Mucosa of rectum (tissue), 2 donors: ENCODE results near the gene NFE2.

Experiments
- H3K27ac ChIP-seq, 2 donors: one replicate each; pipeline ENCODE4 v1.7.0; 2013; ENCODE audit warnings: inconsistent platforms in 2 of 2, low read depth in 2 of 2, low read length in 2 of 2
- H3K27me3 ChIP-seq, 2 donors: one replicate each; pipeline ENCODE4 v1.7.0; 2013; ENCODE audit warnings: low read length in 2 of 2; ENCODE audit not compliant: control insufficient read depth in 2 of 2, insufficient read depth in 2 of 2
- H3K36me3 ChIP-seq, 2 donors: one replicate each; pipeline ENCODE4 v1.7.0; 2013; ENCODE audit warnings: low read length in 2 of 2; ENCODE audit not compliant: control insufficient read depth in 2 of 2, insufficient read depth in 2 of 2
- H3K4me1 ChIP-seq, 2 donors: one replicate each; pipeline ENCODE4 v1.7.0; 2013; ENCODE audit warnings: low read length in 2 of 2, mild to moderate bottlenecking in 1 of 2; ENCODE audit not compliant: control insufficient read depth in 2 of 2, insufficient read depth in 2 of 2
- H3K4me3 ChIP-seq, 2 donors: one replicate each; pipeline ENCODE4 v1.7.0; 2013; ENCODE audit warnings: low read length in 2 of 2
- H3K9ac ChIP-seq, 2 donors: one replicate each; pipeline ENCODE4 v1.7.0; 2013; ENCODE audit warnings: low read length in 2 of 2, low read depth in 1 of 2, mild to moderate bottlenecking in 1 of 2
- H3K9me3 ChIP-seq, 2 donors: one replicate each; pipeline ENCODE4 v1.7.0; 2013; ENCODE audit warnings: low read length in 2 of 2; ENCODE audit not compliant: control insufficient read depth in 2 of 2
- donor health status: healthy.
- donor health status: Normal muscosa, but diverticular disease.

Gene NFE2

DNA sequence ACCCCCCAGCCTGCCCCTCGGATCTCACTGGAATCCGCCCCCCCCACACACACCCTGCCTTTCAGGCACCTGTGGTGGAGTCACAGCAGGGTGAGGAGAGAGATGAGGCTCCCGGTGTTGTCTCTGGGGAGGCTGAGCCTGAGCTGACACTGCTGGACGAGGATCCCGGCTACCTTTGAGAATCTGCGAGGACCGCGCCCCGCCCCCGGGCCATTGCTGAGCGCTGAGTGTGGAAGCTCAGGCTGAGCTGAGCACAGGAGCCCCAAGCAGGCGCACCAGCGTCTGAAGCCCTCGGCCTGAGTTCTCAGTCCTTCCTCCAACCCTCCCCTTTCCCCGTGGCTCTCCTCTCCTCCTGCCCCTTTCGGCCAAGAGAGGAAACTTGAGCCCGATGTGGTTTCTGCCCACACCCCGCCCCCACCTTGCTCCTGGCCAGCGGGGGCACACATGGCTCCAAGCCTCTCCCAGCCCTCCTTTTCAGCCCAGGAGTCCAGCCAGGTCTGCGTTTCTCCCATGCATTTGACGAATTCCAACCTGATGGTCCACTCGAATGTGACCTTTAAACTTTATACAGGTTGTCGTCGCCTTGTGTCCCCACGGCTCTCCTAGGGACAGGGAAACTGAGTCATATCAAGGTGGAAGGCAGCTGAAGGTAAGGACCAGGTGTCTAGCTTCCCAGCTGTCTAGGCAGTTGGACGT lies at the start of gene NFE2:
TSS of gene NFE2 (minus strand) at position 284 of the 696 bp plus-strand sequence. CDS start 5,767 bp downstream, outside the sequence.
- Histone ChIP-seq H3K36me3 (no peaks in the 10 kb centered on the region), H3K9me3 (no peaks in the 10 kb centered on the region), H3K4me1 (peaks cover 6 to 8% of the 10 kb centered on the region in 2 donors), H3K27me3 (peaks cover 19 to 29% of the 10 kb centered on the region in 2 donors), H3K27ac (peak within 1 kb of the TSS in 1 of 2 donors; percentile 9), H3K9ac (peak within 1 kb of the TSS in 1 of 2 donors; percentile 6), H3K4me3 (peak within 1 kb of the TSS; percentile 30 to 44)

DNA sequence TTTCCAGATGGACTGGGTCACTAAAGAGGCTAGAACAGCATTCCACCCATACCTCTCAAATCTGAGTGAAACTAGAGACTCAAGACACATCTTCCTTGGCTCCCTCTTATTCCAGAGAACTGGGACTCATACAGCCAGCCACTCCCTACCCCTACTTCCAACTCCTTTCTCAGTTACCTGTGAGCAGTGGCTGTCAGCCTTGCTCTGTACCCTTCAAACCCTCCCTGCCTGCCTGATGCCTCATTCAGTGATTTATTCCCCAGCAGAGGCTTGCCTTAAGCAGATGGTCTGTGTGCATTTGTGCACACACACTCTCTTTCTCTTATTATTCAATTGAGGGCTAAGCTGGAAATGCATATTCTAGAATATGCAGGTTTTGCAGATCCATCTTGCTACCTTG lies 48.9 kb upstream of the NFE2 start:
- no peaks in the 10 kb centered on the region for H3K9me3 ChIP-seq
- peaks cover 52 to 59% of the 10 kb centered on the region in 2 donors for H3K36me3 ChIP-seq
- H3K27ac ChIP-seq: no peak overlapping the region
- H3K4me3 ChIP-seq: no peak overlapping the region
- H3K4me1 ChIP-seq: no peaks in the 10 kb centered on the region
- H3K9ac ChIP-seq: no peak overlapping the region
- H3K27me3 ChIP-seq: no peaks in the 10 kb centered on the region

DNA sequence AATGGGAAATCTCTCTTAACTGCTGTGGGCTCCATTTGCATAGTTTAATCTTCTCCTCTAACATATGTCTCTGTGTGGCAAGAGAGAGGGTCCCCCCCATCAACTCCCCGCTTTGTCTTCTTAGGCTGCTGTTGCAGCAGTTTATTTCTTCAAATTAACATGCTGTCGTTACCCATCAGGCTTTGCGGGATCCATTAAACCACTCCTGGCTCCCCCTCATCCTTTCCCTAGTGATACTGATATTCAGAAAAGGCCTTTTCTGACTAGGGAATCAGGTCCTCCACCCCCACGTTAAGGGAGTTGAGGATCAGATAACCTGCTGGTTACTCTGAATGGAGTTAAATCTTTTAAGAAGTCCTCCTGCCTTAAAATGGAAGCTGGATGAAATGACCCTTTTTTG lies 48.2 kb upstream of the NFE2 start:
- H3K27me3 ChIP-seq: no peaks in the 10 kb centered on the region
- H3K27ac ChIP-seq: no peak overlapping the region
- no peak overlapping the region for H3K9ac ChIP-seq
- no peak overlapping the region for H3K4me3 ChIP-seq
- H3K36me3 ChIP-seq: peaks cover 53 to 60% of the 10 kb centered on the region in 2 donors
- H3K4me1 ChIP-seq: no peaks in the 10 kb centered on the region
- no peaks in the 10 kb centered on the region for H3K9me3 ChIP-seq

DNA sequence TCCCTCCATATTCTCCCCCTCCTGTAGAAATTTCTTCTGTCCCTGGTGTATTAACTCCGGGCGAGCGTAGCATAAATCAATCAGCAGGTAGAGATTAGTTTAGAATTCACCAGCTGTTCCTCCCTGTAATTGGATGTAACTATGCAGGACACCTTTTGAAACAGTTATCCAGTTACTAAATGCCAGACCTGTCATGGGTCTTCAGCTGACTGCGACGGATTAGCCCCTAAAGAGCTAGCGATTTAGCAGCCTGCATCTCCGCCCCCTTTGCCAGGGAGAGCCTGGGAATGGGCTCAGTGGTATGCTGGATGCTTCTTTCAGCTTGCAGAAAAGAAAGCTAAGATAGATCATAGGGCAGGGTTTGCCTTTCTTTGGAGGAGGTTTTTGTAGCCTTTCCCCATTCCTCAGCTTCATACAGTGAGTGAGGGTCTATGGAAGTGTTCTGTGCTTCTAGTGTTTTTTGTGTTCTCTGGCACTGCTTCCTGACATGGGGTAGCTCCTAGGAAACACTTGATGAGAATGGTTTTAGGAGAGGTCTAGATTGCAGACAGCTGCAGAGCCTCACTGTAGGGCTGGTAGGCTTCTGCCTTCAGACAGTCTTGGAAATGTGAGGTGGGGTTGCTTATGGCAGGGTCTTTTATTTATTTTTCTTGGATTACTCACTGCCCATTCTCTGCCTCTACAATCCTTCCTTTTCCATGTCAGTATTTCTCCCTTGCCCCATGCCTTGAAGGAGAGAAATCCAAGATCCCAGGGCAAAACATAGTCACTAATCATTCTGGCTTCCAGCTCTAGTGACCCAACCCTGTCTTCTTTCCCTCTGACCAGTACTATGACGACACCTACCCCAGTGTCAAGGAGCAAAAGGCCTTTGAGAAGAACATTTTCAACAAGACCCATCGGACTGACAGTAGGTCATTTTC lies 40.8 kb upstream of the NFE2 start:
- no peaks in the 10 kb centered on the region for H3K27me3 ChIP-seq
- no peak overlapping the region for H3K27ac ChIP-seq
- H3K9ac ChIP-seq: no peak overlapping the region
- peaks cover 0 to 4% of the 10 kb centered on the region in 2 donors for H3K4me1 ChIP-seq
- no peaks in the 10 kb centered on the region for H3K9me3 ChIP-seq
- H3K36me3 ChIP-seq: peaks cover 33 to 45% of the 10 kb centered on the region in 2 donors
- no peak overlapping the region for H3K4me3 ChIP-seq

DNA sequence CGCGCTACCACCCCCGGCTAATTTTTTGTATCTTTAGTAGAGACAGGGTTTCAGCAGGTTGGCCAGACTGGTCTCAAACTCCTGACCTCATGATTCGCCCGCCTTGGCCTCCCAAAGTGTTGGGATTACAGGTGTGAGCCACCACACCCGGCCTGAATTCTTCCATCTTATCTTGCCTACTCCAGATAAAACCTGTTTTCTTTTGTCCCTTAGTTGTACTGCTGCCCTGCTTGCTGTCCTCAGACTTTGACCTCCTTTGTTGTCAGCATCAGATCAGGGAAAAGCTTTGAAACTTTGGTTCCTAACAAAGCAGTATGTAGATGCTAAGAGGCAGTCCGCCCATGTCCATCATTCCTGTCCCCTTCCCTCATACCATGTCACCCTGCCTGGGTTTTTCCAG lies 40.0 kb upstream of the NFE2 start:
- H3K27ac ChIP-seq: no peak overlapping the region
- no peaks in the 10 kb centered on the region for H3K27me3 ChIP-seq
- H3K4me1 ChIP-seq: peaks cover 0 to 4% of the 10 kb centered on the region in 2 donors
- H3K36me3 ChIP-seq: peaks cover 32 to 40% of the 10 kb centered on the region in 2 donors
- H3K9me3 ChIP-seq: no peaks in the 10 kb centered on the region
- no peak overlapping the region for H3K9ac ChIP-seq
- H3K4me3 ChIP-seq: no peak overlapping the region

DNA sequence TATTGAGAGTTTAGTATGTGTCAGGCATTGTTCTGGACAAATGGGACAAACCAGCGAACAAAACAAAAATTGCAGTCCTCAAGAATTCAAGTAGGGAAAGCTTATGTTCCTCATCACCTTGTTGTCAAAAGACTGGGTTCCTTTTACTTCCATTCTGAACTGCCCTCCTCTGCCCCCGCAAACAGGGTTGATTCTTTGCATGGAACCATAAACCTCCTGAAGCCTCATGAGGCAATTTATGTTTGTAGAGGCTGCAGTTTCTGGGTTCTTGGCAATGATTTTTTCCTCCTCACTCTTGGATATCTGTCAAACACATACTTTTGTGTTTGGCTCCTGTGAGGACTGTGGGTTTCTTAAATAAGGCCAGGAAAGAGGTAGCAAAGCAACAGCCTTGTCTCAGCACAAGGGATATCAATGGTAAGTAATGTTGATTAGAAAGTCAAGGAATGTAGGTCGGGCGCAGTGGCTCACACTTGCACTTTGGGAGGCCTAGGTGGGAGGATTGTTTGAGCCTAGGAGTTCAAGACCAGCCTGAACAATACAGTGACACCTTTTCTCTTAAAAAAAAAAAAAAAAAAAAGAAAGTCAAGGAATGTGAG lies 38.0 kb upstream of the NFE2 start:
- H3K9me3 ChIP-seq: no peaks in the 10 kb centered on the region
- no peak overlapping the region for H3K4me3 ChIP-seq
- H3K27me3 ChIP-seq: no peaks in the 10 kb centered on the region
- H3K36me3 ChIP-seq: peaks cover 25 to 29% of the 10 kb centered on the region in 2 donors
- H3K27ac ChIP-seq: no peak overlapping the region
- H3K9ac ChIP-seq: no peak overlapping the region
- H3K4me1 ChIP-seq: peaks cover 0 to 4% of the 10 kb centered on the region in 2 donors

DNA sequence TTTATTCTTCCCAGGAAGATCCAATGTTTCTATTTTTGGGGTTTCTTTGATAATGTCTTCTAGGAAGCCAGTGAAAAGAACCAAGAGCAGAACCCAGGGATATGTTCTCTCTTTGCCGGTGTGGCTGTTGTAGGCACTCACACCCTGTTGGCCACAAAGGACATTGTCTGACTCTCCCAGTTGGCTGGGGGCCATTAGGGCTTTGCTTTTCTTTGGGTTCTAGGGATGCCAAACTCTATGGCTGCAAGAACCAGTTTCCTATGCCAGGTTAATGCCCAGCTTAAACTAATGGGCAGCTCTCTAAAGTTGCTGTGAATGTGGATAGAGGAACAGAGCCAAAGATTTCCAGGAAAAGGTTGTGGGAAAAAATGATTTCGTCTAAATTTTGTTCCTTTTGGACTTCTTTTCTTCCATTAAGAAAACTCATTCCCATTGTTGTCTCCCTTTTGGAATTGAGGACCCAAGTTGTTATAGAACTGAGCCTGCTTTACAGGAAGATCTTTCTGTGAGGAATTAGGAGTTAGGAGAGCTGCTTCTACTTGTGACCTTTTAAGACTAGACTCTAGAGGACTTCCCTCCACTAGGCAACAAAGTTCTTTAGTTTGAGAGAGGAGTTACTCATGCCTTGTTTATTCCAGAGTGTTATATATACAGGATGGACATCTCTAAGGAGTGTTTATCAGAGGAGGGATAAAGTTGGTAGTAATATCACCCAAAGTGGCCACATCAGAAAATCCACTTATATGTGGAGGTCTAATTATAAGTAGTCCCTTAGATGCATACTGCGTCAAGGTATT lies 37.2 kb upstream of the NFE2 start:
- H3K36me3 ChIP-seq: peaks cover 17 to 21% of the 10 kb centered on the region in 2 donors
- H3K9ac ChIP-seq: no peak overlapping the region
- peaks cover 0 to 4% of the 10 kb centered on the region in 2 donors for H3K4me1 ChIP-seq
- no peak overlapping the region for H3K4me3 ChIP-seq
- H3K27me3 ChIP-seq: no peaks in the 10 kb centered on the region
- H3K9me3 ChIP-seq: no peaks in the 10 kb centered on the region
- no peak overlapping the region for H3K27ac ChIP-seq

DNA sequence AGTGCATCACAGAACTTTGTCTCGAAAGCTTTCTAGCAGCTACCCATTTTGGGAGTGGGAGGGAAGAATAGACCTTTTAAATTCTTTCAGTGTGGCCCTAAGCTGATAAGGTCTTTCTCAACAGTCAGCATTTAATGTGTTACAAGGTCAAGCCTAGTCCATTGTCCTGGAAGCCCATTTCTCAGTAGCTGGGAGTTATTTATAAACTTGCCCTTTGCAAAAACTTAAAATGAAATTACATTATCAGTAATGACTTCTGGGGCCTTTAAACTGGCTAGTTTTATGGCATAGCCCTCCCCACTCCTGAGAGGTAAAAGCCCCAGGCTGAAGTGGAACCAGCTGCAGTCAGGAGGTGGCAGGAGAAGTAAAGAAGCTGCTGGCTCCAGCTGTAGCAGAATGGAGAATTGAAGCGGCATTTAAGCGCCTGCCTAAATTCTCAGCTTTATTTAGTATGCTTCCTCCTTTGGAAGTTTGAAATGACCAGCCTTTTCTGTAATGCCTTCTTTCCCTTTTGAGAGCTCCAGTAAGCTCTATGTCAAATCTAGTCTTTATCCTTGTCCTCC lies 36.5 kb upstream of the NFE2 start:
- H3K9ac ChIP-seq: no peak overlapping the region
- H3K4me3 ChIP-seq: no peak overlapping the region
- peaks cover 16% of the 10 kb centered on the region in 2 donors for H3K36me3 ChIP-seq
- peaks cover 0 to 4% of the 10 kb centered on the region in 2 donors for H3K4me1 ChIP-seq
- no peaks in the 10 kb centered on the region for H3K27me3 ChIP-seq
- no peak overlapping the region for H3K27ac ChIP-seq
- H3K9me3 ChIP-seq: no peaks in the 10 kb centered on the region

DNA sequence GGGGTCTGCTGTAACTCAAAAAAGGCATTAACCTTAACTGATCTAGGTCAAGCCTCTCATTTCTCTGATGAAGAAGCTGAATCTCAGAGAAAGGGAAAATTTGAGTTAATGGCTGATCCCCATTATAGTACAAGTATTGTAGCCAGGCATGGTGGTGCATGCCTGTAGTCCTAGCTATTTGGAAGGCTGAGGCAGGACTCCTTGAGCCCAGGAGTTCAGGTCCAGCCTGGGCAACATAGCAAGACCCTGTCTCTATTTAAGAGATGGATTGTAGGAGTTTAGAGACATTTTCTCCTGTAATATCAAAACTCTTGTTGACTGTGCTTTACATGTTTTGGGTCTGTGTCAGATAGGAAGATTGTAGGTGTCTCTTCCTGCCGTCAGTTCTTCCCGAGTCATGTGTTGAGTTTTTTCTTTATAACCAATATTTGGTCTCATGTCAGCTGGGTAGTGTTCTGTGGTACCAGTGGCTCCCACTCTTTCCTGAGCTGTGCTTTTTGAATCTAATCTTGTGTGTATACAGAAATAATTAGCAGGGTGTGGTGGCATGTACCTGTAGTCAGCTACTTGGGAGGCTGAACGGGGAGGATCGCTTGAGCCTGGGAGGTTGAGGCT lies 32.7 kb upstream of the NFE2 start:
- Histone ChIP-seq H3K9ac (no peak overlapping the region), H3K27ac (no peak overlapping the region), H3K27me3 (no peaks in the 10 kb centered on the region), H3K9me3 (no peaks in the 10 kb centered on the region), H3K36me3 (peaks cover 0 to 3% of the 10 kb centered on the region in 2 donors), H3K4me1 (peaks cover 7 to 17% of the 10 kb centered on the region in 2 donors), H3K4me3 (no peak overlapping the region)
